ENCODE measurements around the gene CCNQ. TPM values are rescaled to one million over a fixed set of nuclear protein-coding genes. Genes with fewer than 3 reads are reported as not detected.

Gene CCNQ
- total and polyA plus RNA-seq, 2 donors (not counting 1 experiment from before 2014, with no cell fraction given), result 31.8 to 66.0 TPM

DNA sequence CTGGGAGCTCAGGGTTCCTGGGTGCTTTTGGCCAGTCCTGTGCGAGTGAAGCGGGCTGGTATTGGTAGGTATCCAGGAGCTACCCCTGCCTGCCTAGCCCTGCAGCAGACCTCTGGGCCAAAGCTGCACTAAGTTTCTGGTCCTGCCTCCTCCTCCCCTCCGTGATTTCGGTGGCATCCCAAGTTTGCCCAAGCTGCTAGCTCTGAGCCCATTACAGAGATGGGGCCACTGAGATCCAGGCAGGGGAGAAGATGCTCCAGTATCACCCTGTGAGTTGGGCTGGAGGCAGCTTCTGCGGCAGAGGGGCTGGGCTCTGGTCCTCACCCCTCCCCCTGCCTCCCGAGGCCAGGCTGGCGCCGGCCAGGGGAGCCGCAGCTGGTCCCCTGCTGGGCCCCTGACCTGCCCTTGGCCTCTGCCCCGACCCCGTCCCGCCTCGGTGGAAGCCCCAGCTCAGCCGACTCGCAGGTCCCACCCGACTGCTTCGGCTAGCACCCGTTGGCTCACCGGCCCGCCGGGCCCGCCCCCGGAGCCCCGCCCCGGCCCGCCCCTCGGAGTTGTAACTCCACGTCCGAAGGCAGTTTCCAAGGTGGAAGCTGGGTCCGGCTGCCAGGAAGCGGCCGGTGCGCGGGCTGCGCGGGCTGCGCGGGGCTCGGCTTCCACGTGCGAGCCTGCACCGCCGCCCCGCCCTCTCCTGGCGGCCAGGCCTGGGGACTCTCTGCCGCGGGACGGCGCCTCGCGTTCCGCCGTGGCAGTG is 47.9 kb upstream of the CCNQ start, which contains the start of gene DUSP9:
TSS of gene DUSP9 (plus strand) at position 584 of the 754 bp plus-strand sequence. CDS start 751 bp downstream, outside the sequence.
- Histone ChIP-seq H3K9ac (ENCODE audit: low read length) (no peak within 1 kb of the TSS), H3K4me3 (ENCODE audit: control extremely low read depth in 1 of 5, extremely low read depth in 1 of 5, insufficient read depth in 1 of 5, low read depth in 2 of 5, low read length in 4 of 5) (peak within 1 kb of the TSS in 3 of 5 experiments; percentile 11 to 33 (median 12)), H3K27ac (ENCODE audit: low read length in 2 of 2) (no peak within 1 kb of the TSS), H4K20me1 (ENCODE audit: control insufficient read depth, insufficient read depth, low read length, poor library complexity, severe bottlenecking) (no peaks in the 10 kb centered on the region), H3K27me3 (replicated peaks in 1 of 4; ENCODE audit: control extremely low read depth in 1 of 4, control insufficient read depth in 3 of 4, insufficient read depth in 4 of 4, low read length in 3 of 4) (peaks cover 0 to 55% (median 13%) of the 10 kb centered on the region in 4 experiments), H3K4me2 (replicated peaks; ENCODE audit: low read depth, low read length, poor library complexity, severe bottlenecking) (peak within 1 kb of the TSS; percentile 70), H3K4me1 (ENCODE audit: control insufficient read depth in 2 of 2, insufficient read depth in 2 of 2, low read length in 2 of 2) (peaks cover 11 to 26% of the 10 kb centered on the region in 2 donors), H2AFZ (ENCODE audit: insufficient read depth, low read depth, low read length, poor library complexity, severe bottlenecking) (peak within 1 kb of the TSS; percentile 42), H3K36me3 (replicated peaks in 1 of 2; ENCODE audit: control extremely low read depth in 1 of 2, control insufficient read depth in 1 of 2, extremely low read depth in 1 of 2, insufficient read depth in 2 of 2, low read length in 1 of 2) (no peaks in the 10 kb centered on the region), H3K9me3 (ENCODE audit: control extremely low read depth in 1 of 3, control insufficient read depth in 2 of 3, insufficient read depth in 1 of 3, low read length in 2 of 3) (no peaks in the 10 kb centered on the region), H3K79me2 (ENCODE audit: control insufficient read depth, insufficient read depth, low read length) (no peaks in the 10 kb centered on the region)
- ChIA-PET CTCF (interaction anchor here (0.7 to 6.3 kb wide), 8 partner anchors 10 to 107 kb away, joined by 3 to 25 read pairs (median 4); no protein-coding TSS in a partner anchor), POLR2A (interaction anchor here (0.6 kb wide), 1 partner anchor 254 kb away, joined by 4 read pairs; no protein-coding TSS in a partner anchor)
- no peak for TF ChIP-seq EZH2 (IDR thresholded peaks at IDR 0.05; ENCODE audit: borderline replicate concordance, insufficient read depth, low read depth, low read length, poor library complexity, severe bottlenecking)
- TF ChIP-seq CTCF (IDR thresholded peaks at IDR 0.05), result no peak
- no peak for ATAC-seq (ENCODE audit: low read depth)
- Mint-ChIP-seq H3K4me1 (peaks cover 12% of the 10 kb centered on the region), H3K27me3 (peaks cover 11% of the 10 kb centered on the region), H3K9me3 (ENCODE audit: insufficient read depth) (no peaks in the 10 kb centered on the region), H3K27ac (no peak within 1 kb of the TSS), H3K4me3 (peak within 1 kb of the TSS; percentile 63)
- intact Hi-C loops (cut with micrococcal nuclease), result loop anchor here (5.0 kb wide), 1 partner anchor 34 kb away; no protein-coding TSS in a partner anchor
- DNase-seq, result peak; percentile 41
- 5% methylated on average over 37 of the region's 53 CpGs for WGBS (ENCODE audit: insufficient coverage)
